HG02763 (cell line): ENCODE results near the gene PRRC2C.
"Not testable (repeated sequence)": the region's sequence is repeated elsewhere in the genome, so short reads cannot be mapped to it uniquely, and the experiment has no call there.

ENCODE experiments used
- ATAC-seq: cut with Tn5 transposase; IDR thresholded peaks from one replicate; pipeline ENCODE4 v1.9.1; 2021; ENCODE audit warnings: mild to moderate bottlenecking, moderate library complexity; ENCODE audit not compliant: unreplicated experiment

Gene PRRC2C

GRCh38 chr1:171581766-171582165, 96.4 kb downstream of the PRRC2C start:
- no peak for ATAC-seq

- no peak for ATAC-seq
These were observed 97.3 kb downstream of the PRRC2C start for GRCh38 chr1:171582589-171582988.

- ATAC-seq: no peak
These were observed 98.4 kb downstream of the PRRC2C start for GRCh38 chr1:171583591-171584201.

- no peak for ATAC-seq
These were observed 100.4 kb downstream of the PRRC2C start for GRCh38 chr1:171585715-171586114.

- no peak for ATAC-seq
These were observed 102.9 kb downstream of the PRRC2C start for GRCh38 chr1:171588230-171588629.

- no peak for ATAC-seq
These were observed 104.7 kb downstream of the PRRC2C start for GRCh38 chr1:171590022-171590421.

GRCh38 chr1:171595324-171595723, 110.0 kb downstream of the PRRC2C start:
- no peak for ATAC-seq

GRCh38 chr1:171596119-171596518, 110.8 kb downstream of the PRRC2C start:
- no peak for ATAC-seq

GRCh38 chr1:171596705-171597104, 111.4 kb downstream of the PRRC2C start:
- ATAC-seq: no peak

GRCh38 chr1:171597203-171597602, 111.9 kb downstream of the PRRC2C start:
- no peak for ATAC-seq

GRCh38 chr1:171600310-171600709, 115.0 kb downstream of the PRRC2C start:
- ATAC-seq: not testable (repeated sequence)

- no peak for ATAC-seq
These were observed 115.5 kb downstream of the PRRC2C start for GRCh38 chr1:171600862-171601261.

GRCh38 chr1:171603042-171603441, 117.7 kb downstream of the PRRC2C start:
- ATAC-seq: not testable (repeated sequence)

- ATAC-seq: peak; percentile 45
These were observed 121.1 kb downstream of the PRRC2C start for GRCh38 chr1:171606402-171606941.

- no peak for ATAC-seq
These were observed 125.1 kb downstream of the PRRC2C start for GRCh38 chr1:171610385-171610784.

- no peak for ATAC-seq
These were observed 126.0 kb downstream of the PRRC2C start for GRCh38 chr1:171611306-171611705.

GRCh38 chr1:171613282-171613681, 128.0 kb downstream of the PRRC2C start:
- no peak for ATAC-seq

GRCh38 chr1:171615122-171615906, 130.0 kb downstream of the PRRC2C start:
- not testable (repeated sequence) for ATAC-seq

GRCh38 chr1:171616586-171616985, 131.3 kb downstream of the PRRC2C start:
- no peak for ATAC-seq

GRCh38 chr1:171622152-171622462, 136.8 kb downstream of the PRRC2C start, which contains the start of gene MYOCOS:
TSS of gene MYOCOS (plus strand) at chr1:171622243. CDS start at chr1:171623884, 1,641 bp downstream.
- no peak for ATAC-seq

- no peak for ATAC-seq
These were observed 138.5 kb downstream of the PRRC2C start for GRCh38 chr1:171623651-171624331.

GRCh38 chr1:171625225-171625624, 139.9 kb downstream of the PRRC2C start:
- ATAC-seq: no peak
